Activated naive CD4-positive, alpha-beta T cell treated with anti-CD3 and anti-CD28 coated beads, Interleukin-2, amount 10 ng/mL, durations not matched to agents 5 hours and 36 hours (primary cell): ENCODE data around the gene GGA3. TPM values are rescaled to one million over a fixed set of nuclear protein-coding genes. Genes with fewer than 3 reads are reported as not detected.

Experiments
- total RNA-seq, 2 experiments: library from RNA; stranded (reverse); gene quantifications; one replicate each; pipeline ENCODE4 v1.2.3, GENCODE V29; 2021

GGA3 gene, protein sequence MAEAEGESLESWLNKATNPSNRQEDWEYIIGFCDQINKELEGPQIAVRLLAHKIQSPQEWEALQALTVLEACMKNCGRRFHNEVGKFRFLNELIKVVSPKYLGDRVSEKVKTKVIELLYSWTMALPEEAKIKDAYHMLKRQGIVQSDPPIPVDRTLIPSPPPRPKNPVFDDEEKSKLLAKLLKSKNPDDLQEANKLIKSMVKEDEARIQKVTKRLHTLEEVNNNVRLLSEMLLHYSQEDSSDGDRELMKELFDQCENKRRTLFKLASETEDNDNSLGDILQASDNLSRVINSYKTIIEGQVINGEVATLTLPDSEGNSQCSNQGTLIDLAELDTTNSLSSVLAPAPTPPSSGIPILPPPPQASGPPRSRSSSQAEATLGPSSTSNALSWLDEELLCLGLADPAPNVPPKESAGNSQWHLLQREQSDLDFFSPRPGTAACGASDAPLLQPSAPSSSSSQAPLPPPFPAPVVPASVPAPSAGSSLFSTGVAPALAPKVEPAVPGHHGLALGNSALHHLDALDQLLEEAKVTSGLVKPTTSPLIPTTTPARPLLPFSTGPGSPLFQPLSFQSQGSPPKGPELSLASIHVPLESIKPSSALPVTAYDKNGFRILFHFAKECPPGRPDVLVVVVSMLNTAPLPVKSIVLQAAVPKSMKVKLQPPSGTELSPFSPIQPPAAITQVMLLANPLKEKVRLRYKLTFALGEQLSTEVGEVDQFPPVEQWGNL
- 10 to 100 TPM; 77.2 to 80.8 TPM for total RNA-seq

DNA sequence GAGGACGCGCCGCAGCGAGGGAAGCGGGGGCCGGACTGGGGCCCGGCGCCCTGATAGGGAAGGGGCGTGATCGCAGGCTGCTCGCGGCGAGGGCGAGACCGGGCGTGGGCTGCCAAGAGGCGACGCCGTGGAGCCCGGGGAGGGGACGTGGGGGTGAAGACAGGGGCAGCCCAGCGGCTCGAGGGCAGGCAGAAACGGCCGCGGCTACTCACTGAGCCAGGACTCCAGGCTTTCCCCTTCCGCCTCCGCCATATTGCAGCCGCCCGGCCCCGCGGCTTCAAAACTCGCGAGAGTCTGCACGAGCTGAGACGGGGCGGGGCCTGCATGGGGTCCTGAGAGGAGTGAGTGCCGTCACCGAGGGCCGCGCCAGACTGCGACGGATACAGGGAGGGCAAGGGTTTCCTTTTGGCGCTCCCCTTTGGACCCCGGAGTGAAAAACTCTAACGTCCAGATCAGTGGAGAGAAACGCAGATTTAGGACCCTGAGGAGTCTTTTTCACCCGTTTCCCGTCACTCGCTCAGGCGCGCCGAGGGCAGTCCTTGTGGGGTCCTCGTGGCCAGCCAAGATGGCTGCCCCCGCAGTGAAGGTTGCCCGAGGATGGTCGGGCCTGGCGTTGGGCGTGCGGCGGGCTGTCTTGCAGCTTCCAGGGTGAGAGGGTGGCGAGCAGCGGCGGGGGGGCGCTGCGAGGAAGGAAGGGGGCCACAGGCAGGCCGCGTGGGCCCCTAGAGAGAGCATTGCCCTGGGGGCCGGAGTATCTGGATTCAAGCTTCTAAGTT is at the start of gene GGA3, which contains the start of gene MRPS7:
GGA3 (minus strand) TSS at position 271 of the 776 bp plus-strand sequence; CDS start at position 252, 19 bp downstream.
MRPS7 (plus strand) TSS at position 544 of the 776 bp plus-strand sequence; CDS start at position 566, 22 bp downstream.

DNA sequence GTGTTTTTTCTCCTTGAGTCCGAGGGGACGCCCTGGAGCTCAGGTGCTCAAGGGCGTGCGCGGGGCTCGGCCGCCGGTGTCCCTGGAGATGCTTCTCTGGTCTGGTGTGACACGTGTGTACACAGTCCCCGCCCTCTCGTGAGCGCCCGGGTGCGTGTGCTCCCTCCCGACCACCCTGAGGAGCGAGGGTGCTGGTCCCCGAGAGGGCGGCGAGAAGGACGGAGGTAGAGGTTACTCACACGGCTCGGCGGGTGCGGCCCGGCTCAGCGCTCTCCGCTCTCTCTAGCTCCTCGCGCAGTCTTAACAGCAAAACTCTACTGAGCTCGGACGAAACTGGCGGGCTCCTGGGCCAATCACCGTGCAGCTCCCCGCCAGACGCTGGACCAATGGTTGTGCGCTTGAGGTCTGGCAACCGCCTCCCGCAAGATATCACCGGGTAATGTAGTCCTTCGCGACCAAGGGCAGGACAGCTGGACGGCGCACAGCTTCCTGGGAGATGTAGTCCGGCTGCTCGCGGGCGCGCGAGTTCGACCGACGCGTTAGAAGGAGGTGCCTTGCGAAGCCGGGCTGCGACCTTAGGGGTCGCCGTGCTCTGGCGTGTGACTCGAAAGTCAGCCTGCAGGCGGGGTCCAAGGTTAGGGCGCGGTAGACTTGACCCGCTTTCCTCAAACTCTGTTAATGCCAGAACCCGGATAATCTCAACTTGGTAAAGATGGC is 27.9 kb upstream of the GGA3 start, which contains the start of gene SLC25A19:
SLC25A19 (minus strand) TSS at position 319 of the 717 bp plus-strand sequence. CDS start 2,669 bp downstream, outside the sequence.

DNA sequence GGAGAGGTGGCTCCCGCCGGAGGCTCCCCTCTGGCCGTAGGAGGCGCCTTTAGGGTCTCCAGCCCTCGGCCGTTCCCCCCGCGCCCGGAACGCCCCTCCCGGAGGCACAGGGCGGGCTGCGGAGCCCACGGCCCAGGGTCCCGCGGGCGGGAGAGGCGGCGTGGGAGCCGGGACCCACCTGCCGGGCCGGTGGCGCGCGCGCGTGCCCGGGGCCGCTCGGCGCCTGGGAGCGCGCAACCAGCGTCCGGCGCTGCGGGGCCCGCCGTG is 9.5 kb upstream of the GGA3 start, which contains the start of gene MIF4GD:
MIF4GD (minus strand) TSS at position 266 of the 267 bp plus-strand sequence. CDS start 1,036 bp downstream, outside the sequence.

DNA sequence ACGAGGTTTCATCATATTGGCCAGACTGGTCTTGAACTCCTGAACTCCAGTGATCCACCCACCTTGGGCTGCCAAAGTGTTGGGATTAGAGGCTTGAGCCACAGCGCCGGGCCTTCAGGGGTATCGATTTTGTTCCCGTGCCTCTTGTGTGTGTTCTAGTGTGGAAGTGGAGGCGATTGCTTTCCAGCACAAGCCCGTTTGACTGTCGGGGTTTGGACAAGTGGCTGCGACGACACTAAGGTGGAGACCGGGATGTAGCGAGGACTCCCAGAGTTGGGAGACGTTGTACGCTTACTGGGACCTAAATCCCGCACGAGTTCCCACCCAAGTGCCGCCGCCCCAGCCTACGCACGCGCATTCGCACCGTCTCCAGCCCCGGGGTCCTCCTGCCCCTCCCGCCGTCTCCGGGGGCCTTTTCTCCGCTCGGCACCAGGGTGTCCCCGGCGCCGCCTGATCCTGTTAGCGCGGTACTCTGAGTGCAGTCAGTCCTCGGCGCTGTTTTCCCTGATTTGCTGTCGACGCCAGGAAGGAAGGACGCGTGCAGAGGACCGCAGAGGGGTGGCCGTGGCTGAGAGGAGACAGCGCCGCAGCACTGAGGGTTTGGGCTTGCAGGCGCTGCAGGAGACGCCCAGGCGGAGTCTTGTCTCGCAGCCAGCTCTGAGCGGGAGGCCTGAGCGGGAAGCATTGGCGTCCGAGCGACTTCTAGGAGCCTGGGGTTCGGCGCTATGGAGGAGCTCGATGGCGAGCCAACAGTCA is 56.2 kb downstream of the GGA3 start, which contains the start of gene NUP85:
NUP85 (plus strand) TSS at position 643 of the 756 bp plus-strand sequence; CDS start at position 726, 83 bp downstream.

Other genes with a start within 250 kb of the GGA3 start
- 10 to 100 TPM; 37.0 to 40.4 TPM for gene MRPL58, start 248.9 kb downstream of the GGA3 start, total RNA-seq
- gene ATP5PD, start 214.6 kb downstream of the GGA3 start, total RNA-seq: 100 to 1,000 TPM; 234 to 239 TPM
- gene KCTD2, start 214.4 kb downstream of the GGA3 start, total RNA-seq: 10 to 100 TPM; 19.0 to 20.5 TPM
- 10 to 100 TPM; 11.5 to 11.7 TPM for gene SLC16A5, start 173.7 kb downstream of the GGA3 start, total RNA-seq
- gene ARMC7, start 151.6 kb downstream of the GGA3 start, total RNA-seq: 10 to 100 TPM; 14.3 to 14.6 TPM
- gene NT5C, start 129.9 kb downstream of the GGA3 start, total RNA-seq: 10 to 100 TPM; 63.3 to 68.0 TPM
- 100 to 1,000 TPM; 161 TPM for gene JPT1, start 107.1 kb downstream of the GGA3 start, total RNA-seq
- 100 to 1,000 TPM; 445 to 461 TPM for gene SUMO2, start 78.6 kb downstream of the GGA3 start, total RNA-seq
- gene NUP85, start 55.9 kb downstream of the GGA3 start, total RNA-seq: 100 to 1,000 TPM in 1 of 2 experiments, 10 to 100 TPM in 1; 92.7 to 101 TPM
- 10 to 100 TPM; 37.9 to 39.2 TPM for gene MRPS7, start 273 bp upstream of the GGA3 start, total RNA-seq
- gene MIF4GD, start 9.6 kb upstream of the GGA3 start, total RNA-seq: 10 to 100 TPM; 44.5 to 49.0 TPM
- gene SLC25A19, start 27.8 kb upstream of the GGA3 start, total RNA-seq: 10 to 100 TPM; 21.1 to 24.2 TPM
- 100 to 1,000 TPM; 109 to 128 TPM for gene GRB2, start 144.1 kb upstream of the GGA3 start, total RNA-seq
- 10 to 100 TPM; 79.4 to 87.2 TPM for gene TMEM94, start 195.0 kb upstream of the GGA3 start, total RNA-seq